ENCODE data around the gene CENPP. TPM values are rescaled to one million over a fixed set of nuclear protein-coding genes. Genes with fewer than 3 reads are reported as not detected.

Gene CENPP
- total RNA-seq, 1 donor, result 3.0 TPM

- no peak for DNase-seq (ENCODE audit: low read depth in 2 of 3, low spot score in 2 of 3)
Measured at GRCh38 chr9:92666236-92666635, 340.5 kb downstream of the CENPP start.

- DNase-seq (ENCODE audit: low read depth in 2 of 3, low spot score in 2 of 3), result no peak
Measured at GRCh38 chr9:92666912-92667532, 341.3 kb downstream of the CENPP start.

GRCh38 chr9:92668746-92669526, 343.2 kb downstream of the CENPP start:
- peak in 2 of 3 donors; percentile 8 to 14 for DNase-seq (ENCODE audit: low read depth in 2 of 3, low spot score in 2 of 3)

DNA sequence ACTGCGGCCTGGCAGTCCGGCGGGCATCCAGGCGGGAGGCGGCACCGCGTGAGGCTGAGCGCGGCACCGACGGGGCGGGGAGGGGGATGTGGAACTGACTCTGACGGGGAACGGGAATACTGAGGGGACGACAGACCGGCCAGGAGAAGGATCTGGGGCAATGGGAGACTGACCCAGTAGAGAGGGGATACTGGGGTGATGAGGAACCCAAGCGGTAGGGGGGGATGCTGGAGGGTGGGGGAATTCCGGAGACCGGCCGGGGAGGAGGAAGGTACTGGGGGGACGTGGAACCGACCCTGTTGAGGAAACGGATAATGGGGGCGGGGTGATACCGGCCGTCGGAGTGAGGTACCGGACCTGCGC, 343.8 kb downstream of the CENPP start:
- no peak for DNase-seq (ENCODE audit: low read depth in 2 of 3, low spot score in 2 of 3)

Small RNAs within 50 kb of the gene (small RNA-seq; reads per million reads assigned to genes)
- gene AL157827.1 (not detected), gene MIR3651 (not detected), gene MIR4670 (not detected), gene SNORA84 (5.4 reads per million, percentile 88 among the genes with 10 or more reads in this experiment)

Other genes starting within 250 kb of the CENPP start
- gene SPTLC1, start 210.5 kb upstream of the CENPP start, total RNA-seq, result 27.7 TPM
- 73.2 TPM for gene IARS1, start 32.3 kb upstream of the CENPP start, total RNA-seq
- gene NOL8, start 603 bp upstream of the CENPP start, total RNA-seq, result 11.3 TPM
- gene OGN, start 78.6 kb downstream of the CENPP start, total RNA-seq, result under 0.01 TPM
- not detected for gene OMD, start 98.5 kb downstream of the CENPP start, total RNA-seq
- gene ASPN, start 156.6 kb downstream of the CENPP start, total RNA-seq, result not detected
- not detected for gene ECM2, start 210.0 kb downstream of the CENPP start, total RNA-seq

Measured in hematopoietic multipotent progenitor cell (in vitro differentiated cells).